COLO668 (cell line): ENCODE results near the gene HS1BP3.
A peak's percentile ranks its signal among the peaks of the same experiment; 100 is the strongest.

ENCODE experiments used
- DNase-seq: peaks from one replicate; lab custom pipeline; 2025; ENCODE audit not compliant: unreplicated experiment; lab: John Stamatoyannopoulos, UW

Gene HS1BP3

DNA sequence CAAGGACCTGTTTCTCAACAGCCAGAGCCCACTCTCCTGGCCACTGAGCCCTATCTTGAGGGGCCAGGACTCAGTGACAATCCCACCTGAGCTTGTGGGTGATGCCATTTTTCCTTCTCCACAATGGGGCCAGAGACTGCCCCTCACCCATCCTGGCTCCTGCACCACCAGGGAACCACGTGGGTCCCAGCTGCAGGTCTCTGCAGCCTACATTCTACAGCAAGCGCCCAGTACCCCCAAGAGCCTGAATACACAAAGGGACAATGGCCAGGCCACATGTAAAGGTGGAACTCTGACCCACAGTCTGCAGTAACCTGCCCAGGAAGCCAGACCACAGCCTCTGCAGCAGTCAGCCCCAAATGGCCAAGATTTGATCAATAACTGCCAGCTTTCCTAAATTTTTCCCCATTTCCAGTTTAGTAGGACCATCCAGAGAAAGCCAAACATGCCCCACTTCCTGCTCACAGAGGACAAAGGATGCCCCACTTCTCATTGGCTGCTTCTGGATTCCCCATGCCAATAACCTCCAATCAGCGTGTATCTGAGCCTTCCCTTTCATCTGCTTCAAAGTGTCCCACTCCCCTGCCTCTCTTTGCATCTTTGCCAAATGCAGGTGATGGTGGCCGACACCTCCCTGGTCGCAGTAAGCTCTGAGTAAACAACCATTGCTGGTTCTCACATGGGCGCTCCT is 19.1 kb downstream of the HS1BP3 start:
- no peak for DNase-seq

DNA sequence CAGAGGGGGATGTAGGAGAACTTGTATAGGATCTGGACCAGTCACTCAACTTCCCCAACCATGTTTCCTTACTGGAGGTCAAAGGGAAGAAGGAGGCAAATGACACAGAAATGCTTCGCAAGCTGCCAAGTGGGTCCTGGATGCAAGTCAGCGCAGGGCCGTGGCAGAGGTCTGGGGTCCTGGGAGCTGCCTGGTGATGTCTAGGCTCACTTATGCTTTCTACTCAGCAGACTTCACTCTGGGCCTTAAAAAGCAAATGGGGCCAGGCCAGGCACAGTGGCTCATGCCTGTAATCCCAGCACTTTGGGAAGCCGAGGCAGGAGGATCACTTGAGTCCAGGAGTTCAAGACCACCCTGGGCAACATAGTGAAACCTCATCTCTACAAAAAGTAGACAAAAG is 19.9 kb downstream of the HS1BP3 start:
- DNase-seq = no peak

DNA sequence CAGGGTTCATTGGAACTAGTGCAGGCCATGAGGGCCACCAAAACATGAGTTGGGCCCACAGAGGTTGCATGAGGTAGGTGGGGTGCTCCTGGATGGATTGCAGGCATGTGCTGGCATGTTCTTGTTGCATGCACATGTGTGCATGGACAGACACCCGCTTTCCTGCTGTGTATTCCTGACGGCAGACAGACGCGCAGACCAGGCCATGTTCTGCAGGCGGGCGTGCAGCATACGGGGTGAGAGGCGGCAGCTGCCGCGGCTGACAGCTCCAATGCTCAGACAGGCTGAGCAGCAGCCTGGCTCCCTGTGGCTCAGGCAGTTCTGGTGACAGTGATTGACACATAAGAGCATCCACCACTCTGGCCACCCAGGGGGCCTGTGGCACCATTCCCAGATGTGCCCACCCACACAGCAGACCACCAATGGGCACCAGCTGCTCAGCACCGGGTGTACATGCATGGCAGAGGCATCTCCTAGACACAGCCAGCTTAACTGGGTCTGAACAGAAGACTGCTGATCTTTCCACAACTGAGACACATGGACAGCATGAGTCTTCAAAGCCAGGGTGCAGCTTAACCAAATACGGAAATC is 21.2 kb downstream of the HS1BP3 start:
- DNase-seq = no peak

DNA sequence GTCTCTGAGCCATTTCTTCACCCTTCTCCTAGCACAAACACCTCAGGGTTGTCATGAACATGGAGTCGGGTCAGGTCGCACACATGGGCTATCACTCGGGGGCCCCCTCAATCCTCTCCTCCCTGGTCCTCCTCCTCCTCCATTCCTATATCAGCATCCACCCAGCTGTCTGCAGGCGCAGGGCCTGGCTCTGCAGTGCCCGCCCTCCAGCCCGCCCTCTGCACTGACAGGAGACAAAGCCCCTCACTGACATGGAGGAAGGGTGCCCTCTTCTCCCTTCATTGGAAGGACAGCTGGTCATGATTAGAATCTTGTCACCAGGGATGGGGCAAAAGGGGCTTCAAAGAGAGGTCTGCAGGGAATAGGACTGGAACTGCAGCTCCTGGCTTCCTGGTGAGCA is 21.7 kb downstream of the HS1BP3 start:
- DNase-seq = no peak

DNA sequence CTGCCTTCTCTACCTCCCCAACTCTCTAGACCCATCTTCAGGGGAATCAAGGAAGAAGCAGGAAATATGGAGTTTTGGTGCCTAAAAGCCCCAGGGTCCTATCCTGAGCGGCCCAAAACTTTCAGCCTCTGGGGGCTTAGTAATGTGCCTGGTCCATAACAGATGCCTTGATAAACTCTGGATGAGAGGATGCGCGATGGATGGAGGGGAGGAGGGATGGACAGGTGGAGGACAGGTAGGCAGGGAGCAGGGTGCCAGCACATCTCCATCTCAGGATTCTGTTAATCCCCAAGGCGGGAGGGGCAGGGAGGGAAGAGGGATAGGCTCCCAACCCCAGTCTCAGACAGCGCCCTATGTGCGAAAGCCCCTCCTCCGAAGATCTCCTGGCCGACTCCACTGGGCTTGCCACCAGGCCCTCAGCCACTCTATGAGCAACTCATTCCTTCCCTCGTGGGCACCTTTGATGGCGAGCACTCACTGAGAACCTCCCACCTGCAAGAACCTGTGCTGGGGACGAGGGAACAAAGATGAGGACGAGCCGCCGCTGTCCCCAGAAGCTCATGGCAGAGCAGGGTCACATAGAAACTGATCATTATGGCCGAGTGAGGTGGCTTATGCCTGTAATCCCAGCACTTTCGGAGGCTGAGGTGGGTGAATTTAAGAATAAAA is 23.1 kb downstream of the HS1BP3 start:
- DNase-seq = no peak

DNA sequence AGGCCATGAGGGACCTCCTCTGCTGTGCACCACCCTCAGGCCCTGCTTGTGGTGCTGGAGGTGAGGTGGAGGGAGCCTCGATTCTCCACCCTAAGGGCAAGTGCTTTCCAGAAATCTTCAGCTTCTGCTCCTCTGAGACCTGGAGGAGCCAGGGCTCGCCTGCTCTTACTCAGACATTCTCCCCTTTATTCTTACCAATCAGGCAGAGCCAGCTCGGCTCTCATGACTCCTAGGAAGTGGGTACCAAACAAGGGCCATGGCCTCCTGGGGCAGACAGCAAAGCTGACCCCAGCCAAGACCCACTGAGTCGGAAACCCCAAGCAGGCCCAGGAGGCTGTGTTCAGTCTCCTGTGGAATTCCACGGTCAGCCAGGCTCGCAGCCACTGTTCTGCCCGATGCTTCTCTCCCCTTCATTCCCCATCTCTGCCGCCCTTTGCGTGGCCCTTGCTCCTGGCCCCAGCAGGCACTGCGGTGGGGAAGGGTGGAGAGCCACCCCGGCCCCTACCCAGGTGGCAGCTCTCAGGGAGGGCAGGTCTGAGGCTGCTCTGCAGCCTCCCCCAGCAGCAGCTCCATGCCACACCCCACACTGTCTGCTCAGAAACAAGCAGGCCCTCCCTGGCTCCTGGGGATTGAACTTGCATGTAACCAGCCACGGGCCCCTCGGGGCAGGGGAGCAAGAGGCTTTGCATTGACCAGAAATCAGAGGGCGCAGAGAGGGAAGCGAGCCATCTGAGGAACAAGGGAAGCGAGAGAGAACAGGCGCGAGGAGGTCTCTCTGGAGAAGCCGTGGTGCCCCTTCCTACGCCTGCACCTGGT is 24.0 kb downstream of the HS1BP3 start:
- no peak for DNase-seq

DNA sequence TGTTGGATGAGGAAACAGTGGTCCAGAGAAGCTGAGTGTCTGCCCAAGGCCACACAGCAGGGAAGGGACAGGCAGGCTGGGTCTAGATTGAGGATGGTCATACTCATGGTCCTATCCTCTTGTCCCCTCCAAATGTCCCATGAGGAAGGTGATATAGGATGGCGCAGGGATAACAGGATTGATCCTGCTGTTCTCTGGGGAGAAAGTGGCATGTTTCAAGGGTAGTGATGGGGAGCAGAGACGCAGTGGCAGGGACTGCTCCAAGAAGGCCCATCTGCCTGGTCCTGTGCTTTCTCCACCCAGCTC is 24.6 kb downstream of the HS1BP3 start:
- no peak for DNase-seq

DNA sequence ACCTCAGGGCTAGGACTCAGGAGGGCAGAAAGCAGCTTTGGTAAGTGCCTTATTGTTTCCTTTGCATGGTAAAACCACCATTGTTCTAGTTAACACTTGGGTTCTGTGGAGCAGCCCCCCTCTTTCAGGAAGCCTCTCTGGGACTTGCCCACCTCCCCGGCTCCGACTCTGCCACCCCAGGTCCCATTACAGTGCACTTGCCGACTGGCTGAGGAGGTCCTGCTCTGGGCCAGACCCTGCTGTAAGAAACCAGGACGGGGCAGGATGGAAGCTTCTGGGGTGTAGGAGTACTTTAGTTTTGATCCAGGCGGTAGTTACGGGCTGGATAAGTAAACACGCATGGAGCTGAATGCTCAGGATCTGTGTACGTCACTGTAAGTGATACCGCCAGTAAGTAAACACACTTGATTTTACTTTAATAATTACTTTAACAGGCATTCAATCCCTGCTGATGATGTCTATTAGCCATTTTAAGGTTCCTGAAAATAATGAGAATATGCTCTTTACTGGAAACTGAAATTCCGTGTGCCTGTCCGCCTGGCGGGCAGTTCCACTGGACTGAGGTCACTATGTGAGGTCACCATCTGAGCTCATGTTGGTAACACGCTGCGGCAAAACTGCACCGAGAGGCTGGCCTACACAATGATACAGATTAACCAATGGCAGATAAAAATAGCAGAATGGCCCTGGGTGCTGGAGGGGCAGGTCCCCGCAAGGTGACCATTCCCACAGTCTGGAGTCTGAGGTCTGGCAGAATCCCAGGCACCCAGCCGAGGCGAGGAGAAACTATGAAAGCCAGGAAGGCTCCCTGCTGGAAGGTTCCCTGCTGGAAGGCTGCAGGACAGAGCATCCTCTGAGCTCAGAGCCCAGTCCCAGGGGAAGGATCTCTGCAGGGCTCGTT is 25.2 kb downstream of the HS1BP3 start:
- peak; percentile 15 for DNase-seq

DNA sequence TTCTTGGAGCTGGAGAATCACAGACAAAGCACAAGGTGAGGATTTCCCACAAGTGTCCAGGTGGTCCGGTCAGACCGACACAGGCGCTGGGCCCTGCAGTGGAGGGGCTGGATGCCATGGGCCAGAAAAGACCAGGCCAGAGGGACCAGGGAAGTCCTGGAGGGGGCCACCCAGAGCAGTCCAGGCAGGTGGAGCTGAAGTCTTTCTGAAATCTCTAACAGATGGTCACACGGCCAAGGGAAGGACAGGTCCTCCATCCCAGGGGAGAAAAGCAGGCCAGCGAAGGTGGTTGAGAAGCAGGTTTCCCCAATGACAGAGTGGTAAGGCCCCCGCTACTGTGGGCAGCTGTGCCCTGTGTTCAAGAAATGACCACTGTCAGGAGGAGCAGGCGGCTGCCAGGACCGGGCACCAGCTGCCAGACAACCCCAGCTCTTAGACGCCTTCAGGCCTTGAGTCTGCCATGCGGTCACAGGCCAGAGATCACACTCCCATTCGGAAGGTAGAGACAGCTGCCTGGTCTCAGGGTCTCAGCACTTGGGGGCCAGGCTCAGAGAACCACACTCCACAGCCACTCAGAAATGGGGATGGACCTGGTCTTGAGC is 25.9 kb downstream of the HS1BP3 start:
- DNase-seq = no peak

DNA sequence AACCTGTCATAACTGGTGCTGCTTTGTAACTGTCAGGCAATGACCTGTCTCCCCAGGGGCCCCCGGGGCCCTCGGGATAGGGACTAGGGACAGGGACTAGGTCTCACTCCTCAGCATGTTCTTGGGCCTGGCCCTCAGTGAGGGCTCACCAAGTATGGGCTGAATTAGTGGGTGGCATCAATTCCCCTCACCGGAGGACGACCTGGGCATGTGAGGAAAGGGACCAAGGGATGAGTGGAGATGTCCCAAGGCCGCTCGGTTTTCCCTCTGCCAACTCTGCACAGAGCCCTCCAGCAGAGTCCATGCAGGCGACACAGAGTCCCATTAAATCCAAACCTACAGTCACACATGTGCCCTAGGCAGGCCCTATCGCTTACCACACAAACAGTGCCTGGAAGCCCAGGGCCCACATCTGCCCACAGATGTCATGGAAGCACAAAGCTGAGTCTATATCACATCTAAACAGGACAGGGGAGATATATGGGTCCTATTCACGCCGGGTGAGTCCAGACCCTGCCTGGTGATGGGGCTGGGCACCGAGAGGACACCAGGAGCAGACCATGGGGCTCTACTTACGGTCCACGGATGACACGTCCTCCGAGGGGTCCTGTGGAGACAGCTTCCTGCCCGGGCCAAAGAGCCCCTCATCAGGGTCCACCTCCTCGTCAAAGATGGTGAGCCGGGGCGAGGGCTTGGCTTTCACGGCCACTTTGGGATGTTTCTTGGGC is 26.6 kb downstream of the HS1BP3 start:
- DNase-seq = no peak

DNA sequence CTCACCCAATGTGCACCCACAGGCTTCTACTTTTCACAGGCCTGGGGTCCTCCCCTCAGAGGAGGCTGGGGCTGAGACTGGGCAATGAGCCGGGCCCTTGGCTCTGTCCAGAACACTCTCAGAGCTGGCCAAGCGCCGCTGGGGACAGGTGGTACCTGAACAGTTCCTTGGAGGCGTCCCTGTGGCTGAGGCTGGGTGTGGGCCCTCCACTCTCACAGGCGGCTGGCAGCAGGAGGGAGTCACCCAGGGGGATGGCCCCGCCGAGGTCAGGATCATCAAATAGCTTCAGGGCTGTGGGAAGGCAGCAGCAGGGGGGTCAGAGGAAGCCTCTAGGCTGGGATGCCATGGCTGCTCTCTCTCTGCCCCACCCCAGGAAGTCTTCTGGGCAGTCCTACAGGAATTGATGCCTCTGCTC is 27.1 kb downstream of the HS1BP3 start:
- no peak for DNase-seq

DNA sequence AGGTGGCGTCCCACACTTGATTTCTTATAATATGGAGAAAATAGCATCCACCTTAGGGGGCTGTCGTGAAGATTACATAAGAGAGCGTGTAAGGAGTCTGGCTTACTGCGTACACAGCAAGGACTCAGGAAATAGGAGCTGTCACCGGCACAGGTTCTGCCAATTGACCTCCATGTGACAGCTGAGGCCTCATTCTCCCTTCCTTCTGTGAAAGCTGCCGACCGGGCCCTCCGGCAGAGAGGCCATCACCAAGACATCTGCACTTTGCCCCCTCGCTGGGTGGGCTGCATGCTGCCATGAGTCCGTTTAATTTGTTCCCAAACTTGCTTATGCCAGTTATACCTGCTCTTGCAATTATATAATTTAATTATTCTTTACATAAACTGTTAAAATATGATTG is 27.7 kb downstream of the HS1BP3 start:
- DNase-seq = no peak

DNA sequence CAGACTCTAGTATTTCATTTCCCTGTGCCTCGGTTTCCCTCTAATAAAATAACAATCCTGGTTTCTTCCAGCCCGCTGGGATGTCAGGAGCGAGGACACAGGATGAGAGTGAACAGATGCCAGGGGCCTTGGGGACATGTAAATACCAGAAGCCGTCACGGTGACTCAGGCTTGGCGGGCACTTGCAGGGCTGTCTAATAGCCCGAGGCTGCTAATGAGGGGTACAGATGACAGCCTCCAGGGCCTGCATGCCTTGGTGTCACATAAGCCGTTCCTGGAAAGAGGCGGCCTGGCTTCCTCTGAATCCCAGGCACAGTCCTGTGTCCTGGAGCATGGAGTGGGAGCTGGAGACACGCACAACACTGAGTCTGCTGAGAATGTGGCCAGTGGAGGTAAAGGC is 28.2 kb downstream of the HS1BP3 start:
- no peak for DNase-seq

DNA sequence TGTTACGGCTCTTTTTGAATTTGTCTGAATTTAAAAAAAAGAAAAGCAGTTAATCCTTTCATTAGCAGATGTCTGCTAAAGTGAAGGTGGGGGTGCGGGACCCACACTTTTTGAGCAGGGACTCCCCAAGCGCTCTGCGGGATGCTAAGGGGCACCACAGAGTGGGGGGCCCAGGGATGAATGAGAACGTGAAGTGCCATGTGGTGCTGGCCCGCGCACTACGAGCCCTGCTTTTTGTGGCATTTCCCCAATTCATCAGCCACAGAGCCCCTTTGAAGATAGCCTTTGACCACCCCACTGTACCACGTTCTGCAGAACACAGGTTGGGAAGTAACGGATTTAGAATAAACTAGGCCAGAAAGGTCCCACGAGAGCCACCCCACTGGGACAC is 28.6 kb downstream of the HS1BP3 start:
- DNase-seq = no peak

DNA sequence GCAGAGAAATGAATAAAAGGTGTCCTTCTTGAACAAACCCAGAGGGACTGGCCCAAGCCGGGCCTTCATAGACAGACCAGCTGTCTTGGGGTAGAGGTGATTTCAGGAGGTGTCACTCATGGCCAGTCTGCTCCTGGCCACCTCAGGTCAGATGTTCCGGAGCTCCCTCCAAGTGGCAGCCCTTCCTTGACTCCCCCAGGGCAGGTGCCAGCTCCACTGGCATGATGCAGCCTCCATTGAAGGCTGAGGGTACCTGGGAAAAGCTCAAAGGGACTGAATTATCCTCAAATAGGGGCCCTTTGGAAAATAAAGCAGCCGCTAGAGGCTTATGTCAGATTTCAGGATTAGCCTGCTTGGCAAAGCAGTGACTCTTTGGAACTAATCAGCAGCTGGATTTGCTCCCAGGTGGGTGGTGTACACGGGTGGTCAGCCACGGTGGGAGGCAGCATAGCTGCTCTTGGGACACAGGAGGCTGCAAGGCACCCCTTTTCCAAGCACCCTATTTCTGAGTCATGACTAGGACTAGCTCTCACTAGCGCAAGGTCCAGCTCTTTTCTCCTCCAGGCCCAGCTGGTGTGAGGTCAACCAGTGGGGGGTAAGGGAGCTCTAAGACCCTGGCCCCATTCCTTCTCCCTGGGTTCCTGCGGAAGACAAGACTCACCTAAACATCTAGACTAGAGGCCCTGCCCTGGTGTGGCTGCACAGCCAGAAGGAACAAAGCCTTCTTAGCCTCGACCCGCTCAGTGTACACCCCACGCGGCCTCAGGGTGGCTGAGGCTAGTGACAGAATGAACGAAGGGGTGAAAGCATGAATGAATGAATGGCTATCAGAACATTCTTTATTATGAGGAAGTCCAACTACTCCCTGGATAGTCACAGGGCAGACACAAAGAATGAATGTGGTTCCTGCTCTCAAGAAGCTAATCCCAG is 29.3 kb downstream of the HS1BP3 start:
- no peak for DNase-seq

DNA sequence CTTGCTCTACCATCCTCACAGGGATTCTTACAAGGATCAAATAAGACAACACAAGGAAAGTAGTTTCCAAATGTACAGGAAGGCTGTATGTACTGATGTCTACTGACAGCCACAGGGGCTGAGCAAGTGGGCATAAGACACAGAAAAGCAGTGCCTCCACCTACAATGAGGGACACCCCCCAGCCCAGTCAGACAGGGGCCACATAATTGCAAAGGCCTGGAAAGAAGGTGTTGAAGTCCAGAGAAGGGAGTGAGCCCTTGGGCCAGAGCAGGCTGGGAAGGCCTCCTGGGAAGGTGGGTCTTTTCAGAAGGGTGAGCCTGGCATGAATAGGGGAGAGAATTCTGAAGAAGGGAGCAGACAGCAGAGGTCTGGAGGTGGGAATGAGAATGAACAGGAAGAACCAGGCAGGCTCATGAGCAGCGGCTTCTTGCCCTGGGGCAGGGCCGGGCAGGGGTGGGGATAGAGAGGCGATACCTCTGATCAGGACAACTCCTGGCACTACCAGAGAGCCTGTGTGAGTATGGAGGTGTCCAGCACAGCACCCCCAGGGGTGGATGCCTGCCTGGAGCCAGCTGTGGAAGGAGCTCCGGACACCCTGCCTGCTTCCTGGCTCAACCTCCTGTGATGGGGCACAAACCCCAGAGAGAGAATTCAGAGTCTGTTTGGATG is 30.1 kb downstream of the HS1BP3 start:
- DNase-seq = no peak

DNA sequence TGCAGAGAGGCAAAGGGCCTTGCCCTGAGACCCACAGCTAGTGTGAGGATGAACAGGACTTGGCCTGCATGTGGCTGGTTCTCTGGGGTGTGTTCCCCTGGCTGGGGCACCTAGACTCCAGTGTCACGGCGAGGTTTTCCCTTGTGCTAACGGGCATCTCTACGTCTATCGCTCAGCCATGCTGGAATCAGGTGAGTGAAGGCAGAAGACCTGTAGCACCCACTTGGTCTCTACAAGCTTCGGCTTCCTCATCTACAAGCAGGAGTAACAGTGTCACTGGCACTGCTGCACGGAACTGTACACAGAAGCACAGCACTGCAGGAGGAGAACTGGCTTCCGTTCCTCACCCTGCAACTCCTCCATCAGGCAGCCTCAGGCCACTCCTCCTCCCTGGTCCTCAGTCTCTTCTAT is 30.6 kb downstream of the HS1BP3 start:
- no peak for DNase-seq

DNA sequence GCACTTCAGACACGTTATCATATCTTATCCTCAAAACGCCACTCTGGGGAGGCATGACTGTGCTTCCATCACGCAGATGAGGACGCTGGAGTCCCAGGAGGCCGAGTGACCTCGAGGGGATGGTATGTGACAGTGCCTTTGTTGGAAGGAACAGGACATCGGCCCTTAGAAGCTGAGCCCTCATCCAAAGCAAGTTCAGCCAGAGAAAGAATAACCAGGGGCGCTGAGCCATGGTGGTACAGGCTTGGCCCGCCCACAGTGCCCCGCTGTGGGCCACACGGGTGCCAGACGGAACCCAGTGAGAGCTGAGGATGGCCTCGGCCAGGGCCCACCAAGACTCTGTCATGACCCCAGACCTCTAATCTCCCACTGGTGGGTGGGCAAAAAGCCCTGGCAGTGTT is 31.3 kb downstream of the HS1BP3 start:
- no peak for DNase-seq
